Thoracic aorta (tissue), 2 donors: ENCODE measurements around the gene SMIM35. TPM values are rescaled to one million over a fixed set of nuclear protein-coding genes. Genes with fewer than 3 reads are reported as not detected.
A peak's percentile ranks its signal among the peaks of the same experiment; 100 is the strongest.

Experiments used
- ATAC-seq: fragments of 150-250 bp; one replicate; pipeline ENCODE4 v1.8.0; 2017; ENCODE audit warnings: low read depth; ENCODE audit not compliant: insufficient number of reproducible peaks, low FRiP score
- DNase-seq: peaks from one replicate; pipeline ENCODE4 v3.0.0-alpha.2; 2020; ENCODE audit warnings: low spot score
- H3K27ac ChIP-seq, 2 donors: fragments of 200-600 bp; sonication (generic); 1 replicate in 1 of 2; 2 replicates in 1 of 2; pipeline ENCODE4 v1.5.1; 2016; ENCODE audit warnings: mild to moderate bottlenecking in 2 of 2, moderate library complexity in 2 of 2
- H3K27me3 ChIP-seq: fragments of 200-600 bp; sonication (generic); replicated peaks from 2 replicates; pipeline ENCODE4 v1.6.0; 2016; ENCODE audit warnings: mild to moderate bottlenecking; ENCODE audit not compliant: insufficient read depth
- H3K36me3 ChIP-seq: fragments of 200-600 bp; sonication (generic); one replicate; pipeline ENCODE4 v1.5.1; 2016
- H3K4me1 ChIP-seq, 2 donors: fragments of 200-600 bp; sonication (generic); 1 replicate in 1 of 2; 2 replicates in 1 of 2; pipeline versions ENCODE4 v1.5.1 to v1.6.0; 2016; ENCODE audit warnings: low read depth in 2 of 2, mild to moderate bottlenecking in 1 of 2; ENCODE audit not compliant: control insufficient read depth in 1 of 2
- H3K4me3 ChIP-seq: fragments of 200-600 bp; sonication (generic); 2 replicates; pipeline ENCODE4 v1.5.1; 2016; ENCODE audit warnings: mild to moderate bottlenecking
- H3K9me3 ChIP-seq: fragments of 200-600 bp; sonication (generic); 2 replicates; pipeline ENCODE4 v1.5.1; 2016
- CTCF ChIP-seq: fragments of 200-600 bp; sonication (generic); IDR thresholded peaks from one replicate; pipeline ENCODE4 v1.5.1; 2019; ENCODE audit warnings: antibody characterized with exemption
- total RNA-seq, 2 donors: library from RNA; depleted of rRNA; stranded (reverse); fragments of >200 nt; gene quantifications; one replicate each; pipeline versions ENCODE4 v1.1.0 to v1.2.3, GENCODE V29; 2016

Gene SMIM35
- total RNA-seq, 2 donors from 2014 or later, result not detected

GRCh38 chr11:117995472-117995871, 91.3 kb downstream of the SMIM35 start:
- Histone ChIP-seq H3K27me3 (no peaks in the 10 kb centered on the region), H3K27ac (no peak overlapping the region), H3K4me3 (no peak overlapping the region), H3K36me3 (no peaks in the 10 kb centered on the region), H3K4me1 (no peaks in the 10 kb centered on the region), H3K9me3 (no peaks in the 10 kb centered on the region)
- no peak for ATAC-seq
- no peak for DNase-seq
- TF ChIP-seq CTCF, result no peak

DNA sequence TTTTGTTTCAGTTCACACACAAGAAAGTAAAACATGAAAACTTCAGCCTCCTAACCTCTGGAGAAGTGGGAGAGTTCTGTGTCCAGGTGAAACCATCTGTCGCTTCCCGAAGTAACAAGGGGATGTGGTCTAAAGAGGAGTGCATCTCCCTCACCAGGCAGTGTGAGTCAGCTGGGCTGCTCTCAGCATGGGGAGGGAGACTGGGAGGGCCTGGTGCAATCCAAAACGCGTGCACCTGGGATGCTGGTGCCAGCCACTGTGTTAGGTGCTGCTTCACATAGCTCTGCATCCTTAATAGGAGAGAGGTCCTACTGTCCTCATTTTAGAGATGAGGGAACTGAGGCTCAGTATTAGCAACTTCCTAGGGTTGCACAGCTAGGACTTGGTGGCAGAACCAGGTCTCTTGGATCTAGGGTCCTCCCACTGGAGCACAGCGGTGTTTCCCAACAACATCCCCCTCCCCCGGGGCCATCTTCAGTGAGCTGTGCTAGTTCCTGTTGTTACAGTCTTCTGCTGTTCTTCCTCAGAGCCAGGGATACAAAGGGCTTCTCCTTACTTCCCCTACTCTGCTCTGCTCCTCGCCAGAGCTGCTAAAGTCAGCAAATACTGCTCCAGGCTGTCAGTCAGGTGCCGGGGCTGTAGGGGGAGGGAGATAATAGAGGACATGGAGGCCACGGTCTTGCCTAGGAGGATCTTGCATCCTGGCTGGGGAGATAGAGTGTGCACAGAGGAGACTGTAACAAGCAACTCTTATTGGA, 92.6 kb downstream of the SMIM35 start:
- no peaks in the 10 kb centered on the region for H3K27me3 ChIP-seq
- H3K36me3 ChIP-seq, result no peaks in the 10 kb centered on the region
- no peak for ATAC-seq
- H3K27ac ChIP-seq, result no peak overlapping the region
- H3K4me3 ChIP-seq, result no peak overlapping the region
- no peak for TF ChIP-seq CTCF
- no peaks in the 10 kb centered on the region for H3K9me3 ChIP-seq
- H3K4me1 ChIP-seq, result no peaks in the 10 kb centered on the region
- no peak for DNase-seq

DNA sequence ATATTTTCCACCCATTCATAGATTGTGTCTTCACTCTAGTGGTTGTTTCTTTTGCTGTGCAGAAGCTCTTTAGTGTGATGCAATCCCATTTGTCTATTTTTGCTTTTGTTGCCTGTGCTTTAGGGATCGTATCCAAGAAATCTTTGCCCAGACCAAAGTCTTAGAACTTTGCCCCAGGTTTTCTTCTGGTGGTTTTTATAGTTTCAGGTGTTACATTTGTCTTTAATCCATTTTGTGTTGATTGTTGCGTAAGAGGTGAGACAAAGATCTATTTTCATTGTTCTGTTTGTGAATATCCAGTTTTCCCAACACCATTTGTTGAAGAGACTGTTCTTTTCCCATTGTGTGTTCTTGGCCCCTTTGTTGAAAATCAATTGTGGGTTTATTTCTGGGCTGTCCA, 94.1 kb downstream of the SMIM35 start:
- Histone ChIP-seq H3K27me3 (no peaks in the 10 kb centered on the region), H3K36me3 (no peaks in the 10 kb centered on the region), H3K27ac (no peak overlapping the region), H3K4me3 (peak overlapping the region; percentile 2), H3K9me3 (no peaks in the 10 kb centered on the region), H3K4me1 (no peaks in the 10 kb centered on the region)
- no peak for ATAC-seq
- TF ChIP-seq CTCF, result no peak
- DNase-seq, result no peak

GRCh38 chr11:117992136-117992535, 94.6 kb downstream of the SMIM35 start:
- Histone ChIP-seq H3K27ac (no peak overlapping the region), H3K36me3 (no peaks in the 10 kb centered on the region), H3K27me3 (no peaks in the 10 kb centered on the region), H3K4me1 (no peaks in the 10 kb centered on the region), H3K9me3 (no peaks in the 10 kb centered on the region), H3K4me3 (peak overlapping the region; percentile 53)
- ATAC-seq (no peak), DNase-seq (no peak)
- no peak for TF ChIP-seq CTCF

- Histone ChIP-seq H3K27me3 (no peaks in the 10 kb centered on the region), H3K36me3 (no peaks in the 10 kb centered on the region), H3K4me3 (peak overlapping the region; percentile 70), H3K9me3 (no peaks in the 10 kb centered on the region), H3K27ac (peak overlapping the region in 1 of 2 donors; percentile 36), H3K4me1 (no peaks in the 10 kb centered on the region)
- TF ChIP-seq CTCF, result no peak
- DNase-seq (no peak), ATAC-seq (no peak)
These were observed 97.2 kb downstream of the SMIM35 start for GRCh38 chr11:117989351-117990102.
